Heart left ventricle (tissue), 16 donors: ENCODE results near the gene FBXO46. TPM values are rescaled to one million over a fixed set of nuclear protein-coding genes. Genes with fewer than 3 reads are reported as not detected.

ENCODE experiments used
- ATAC-seq, 4 donors: fragments of 200-7000 bp; cut with Tn5 transposase; one replicate each; pipeline ENCODE4 v1.9.1; 2020 to 2022; ENCODE audit warnings: moderate library complexity in 4 of 4, mild to moderate bottlenecking in 3 of 4, moderate number of reproducible peaks in 1 of 4
- DNase-seq, 5 donors: peaks; one replicate each; pipeline ENCODE4 v3.0.0-alpha.2; 2020
- H3K27ac ChIP-seq, 12 donors: fragments of 200-600 bp; sonication (generic) in 4 of 12; one replicate each; pipeline versions ENCODE4 v1.5.0 to v1.8.0; 2016 to 2022; ENCODE audit warnings: mild to moderate bottlenecking in 2 of 12
- H3K27me3 ChIP-seq, 9 donors: fragments of 200-600 bp; sonication (generic) in 2 of 9; one replicate each; pipeline versions ENCODE4 v1.5.1 to v1.8.0; 2016 to 2022; ENCODE audit warnings: mild to moderate bottlenecking in 3 of 9
- H3K36me3 ChIP-seq, 9 donors: fragments of 200-600 bp; sonication (generic) in 2 of 9; one replicate each; pipeline versions ENCODE4 v1.5.0 to v1.8.0; 2018 to 2022; ENCODE audit warnings: mild to moderate bottlenecking in 2 of 9
- H3K4me1 ChIP-seq, 12 donors: fragments of 200-600 bp; sonication (generic) in 4 of 12; one replicate each; pipeline versions ENCODE4 v1.5.0 to v1.8.0; 2016 to 2022; ENCODE audit warnings: mild to moderate bottlenecking in 3 of 12
- H3K4me3 ChIP-seq, 12 donors: fragments of 200-600 bp; sonication (generic) in 4 of 12; one replicate each; pipeline versions ENCODE4 v1.5.0 to v1.8.0; 2017 to 2022; ENCODE audit warnings: mild to moderate bottlenecking in 9 of 12, moderate library complexity in 4 of 12
- H3K9me3 ChIP-seq, 12 donors: fragments of 200-600 bp; sonication (generic) in 4 of 12; one replicate each; pipeline versions ENCODE4 v1.5.0 to v1.8.0; 2016 to 2022; ENCODE audit warnings: mild to moderate bottlenecking in 1 of 12
- CTCF ChIP-seq, 12 donors: fragments of 200-600 bp; sonication (generic) in 4 of 12; IDR thresholded peaks; one replicate each; pipeline versions ENCODE4 v1.5.0 to v1.8.0; 2018 to 2022; ENCODE audit warnings: antibody characterized with exemption in 12 of 12, mild to moderate bottlenecking in 5 of 12
- POLR2A ChIP-seq, 2 donors: fragments of 450-650 bp; IDR thresholded peaks; one replicate each; pipeline ENCODE4 v1.6.1; 2017; ENCODE audit warnings: antibody characterized with exemption in 2 of 2, mild to moderate bottlenecking in 2 of 2, moderate library complexity in 2 of 2
- WGBS, 4 donors: extraction: QIAGEN DNeasy Blood & Tissue Kit in 2 of 4; methylation state at CpG; one replicate each; pipeline versions ENCODE4 v1.1.5 to v1.1.7; 2013 to 2018; 5-methylcytosine and 5-hydroxymethylcytosine counted together
- intact Hi-C, 10 donors: fragments of 100-400 bp; cut with DNase I; formaldehyde crosslinking; loops; one replicate each; pipeline versions ENCODE4 v1.11.1 to v1.14.2; 2022
- polyA plus RNA-seq, 2 donors: library from polyadenylated mRNA; stranded (reverse); fragments of 200-250 nt; gene quantifications; one replicate each; pipeline ENCODE4 v1.2.3, GENCODE V29; 2013
- total RNA-seq, 9 donors: library from RNA; depleted of rRNA in 2 of 9; stranded (reverse); fragments of >200 nt in 2 of 9; fragmentation: NEBNext Ultra II Directional in 3 of 9; extraction: Animal tissue kit (Norgen Biotek cat#: 25700) in 3 of 9; gene quantifications; one replicate each; pipeline versions ENCODE4 v1.1.0 to v1.2.4, GENCODE V29; 2016 to 2023
- donor health status: ischemic (EF 13 %, LVEDD 7.1; RV severe dilation, severe dysfunction).
- donor health status: healthy with polysubstance abuse.
- donor health status: DM: no; HTN: yes; CAD: no.
- donor health status: DM: no; HTN: no; CAD: no.
- donor health status: ischemic (EF 25% LVEDD 6.9; RV normal size, moderate dysfunction).
- donor health status: ischemic (EF 25% LVEDD 5.7; RV mildly dilated, moderate dysfunction).
- donor health status: healthy.
- donor health status: DM: yes; HTN: yes; CAD: no.
- donor health status: ischemic (EF 35%, LVEDD 5.7; RV mildly dilated, moderate dysfunction).
- donor health status: nonischemic (EF 11% LVEDD 7.7; RV severe dilation, severe dysfunction).
- donor health status: DM: yes; HTN: yes; CAD: no.
- donor health status: PGD.
- donor health status: ischemic (EF 29% LVEDD 5.4; RV normal size, mild dysfunction).
- donor health status: nonischemic (EF 23%, LVEDD 6.1; RV moderate dilation, normal function).

FBXO46 gene
- total and polyA plus RNA-seq, 11 donors, result 7.2 to 17.8 (median 10.2) TPM

- H3K27ac ChIP-seq, result no peak overlapping the region
- no peak for DNase-seq
- TF ChIP-seq POLR2A (IDR thresholded peaks at IDR 0.05) (no peak), CTCF (IDR thresholded peaks at IDR 0.05) (no peak)
- H3K27me3 ChIP-seq, result peaks cover 0 to 56% (median 0%) of the 10 kb centered on the region in 9 donors
- H3K4me1 ChIP-seq, result peaks cover 0 to 42% (median 24%) of the 10 kb centered on the region in 12 donors
- 87 to 94% (median 93%) methylated on average over 15 to 28 of the region's 28 CpGs for WGBS, 4 donors
- no peak overlapping the region for H3K4me3 ChIP-seq
- H3K9me3 ChIP-seq, result no peaks in the 10 kb centered on the region
- peaks cover 0 to 55% (median 43%) of the 10 kb centered on the region in 9 donors for H3K36me3 ChIP-seq
- intact Hi-C loops, result no loop called here
- no peak for ATAC-seq
Measured at GRCh38 chr19:45778010-45778661, 47.4 kb upstream of the FBXO46 start.

- Histone ChIP-seq H3K27me3 (peaks cover 0 to 58% (median 0%) of the 10 kb centered on the region in 9 donors), H3K4me1 (peaks cover 0 to 42% (median 22%) of the 10 kb centered on the region in 12 donors), H3K9me3 (no peaks in the 10 kb centered on the region), H3K4me3 (no peak overlapping the region), H3K27ac (no peak overlapping the region), H3K36me3 (peaks cover 0 to 59% (median 49%) of the 10 kb centered on the region in 9 donors)
- 93 to 98% (median 93%) methylated on average over 14 to 34 of the region's 34 CpGs for WGBS, 4 donors
- ATAC-seq (no peak), DNase-seq (no peak)
- TF ChIP-seq CTCF (IDR thresholded peaks at IDR 0.05), result no peak
- TF ChIP-seq POLR2A (IDR thresholded peaks at IDR 0.05), result no peak
- intact Hi-C loops, result no loop called here
Measured at GRCh38 chr19:45777395-45777961, 46.8 kb upstream of the FBXO46 start.

- TF ChIP-seq CTCF (IDR thresholded peaks at IDR 0.05) (no peak), POLR2A (IDR thresholded peaks at IDR 0.05) (no peak)
- intact Hi-C loops, result no loop called here
- Histone ChIP-seq H3K9me3 (no peaks in the 10 kb centered on the region), H3K27ac (no peak overlapping the region), H3K4me3 (no peak overlapping the region), H3K36me3 (peaks cover 0 to 73% (median 55%) of the 10 kb centered on the region in 9 donors), H3K27me3 (peaks cover 0 to 61% (median 0%) of the 10 kb centered on the region in 9 donors), H3K4me1 (peaks cover 0 to 31% (median 13%) of the 10 kb centered on the region in 12 donors)
- ATAC-seq (no peak), DNase-seq (no peak)
- WGBS, 4 donors, result 82 to 92% (median 88%) methylated on average over 9 of the region's 9 CpGs
Measured at GRCh38 chr19:45774765-45775164, 44.1 kb upstream of the FBXO46 start.

- Histone ChIP-seq H3K4me1 (peaks cover 0 to 25% (median 8%) of the 10 kb centered on the region in 12 donors), H3K9me3 (no peaks in the 10 kb centered on the region), H3K4me3 (no peak overlapping the region), H3K27ac (no peak overlapping the region), H3K27me3 (peaks cover 0 to 49% (median 0%) of the 10 kb centered on the region in 9 donors), H3K36me3 (peaks cover 0 to 63% (median 47%) of the 10 kb centered on the region in 9 donors)
- 5 to 19% (median 12%) methylated on average over 2 of the region's 2 CpGs for WGBS, 4 donors
- intact Hi-C loops, result loop anchor here in 1 of 10 donors (2.0 kb wide), 1 partner anchor 25 kb away; no protein-coding TSS in a partner anchor
- ATAC-seq (no peak), DNase-seq (no peak)
- TF ChIP-seq CTCF (IDR thresholded peaks at IDR 0.05), result no peak
- no peak for TF ChIP-seq POLR2A (IDR thresholded peaks at IDR 0.05)
Measured at GRCh38 chr19:45773384-45773783, 42.7 kb upstream of the FBXO46 start.
